GM18873 (cell line): ENCODE measurements around the gene PNMA8C.
"Not testable (repeated sequence)": the region's sequence is repeated elsewhere in the genome, so short reads cannot be mapped to it uniquely, and the experiment has no call there.

Source experiments
- ATAC-seq: cut with Tn5 transposase; IDR thresholded peaks from one replicate; pipeline ENCODE4 v1.9.1; 2021; ENCODE audit warnings: mild to moderate bottlenecking, moderate library complexity, moderate number of reproducible peaks; ENCODE audit not compliant: unreplicated experiment, low FRiP score

PNMA8C gene

GRCh38 chr19:46391296-46392251 is 37.2 kb downstream of the PNMA8C start:
- ATAC-seq, result no peak

DNA sequence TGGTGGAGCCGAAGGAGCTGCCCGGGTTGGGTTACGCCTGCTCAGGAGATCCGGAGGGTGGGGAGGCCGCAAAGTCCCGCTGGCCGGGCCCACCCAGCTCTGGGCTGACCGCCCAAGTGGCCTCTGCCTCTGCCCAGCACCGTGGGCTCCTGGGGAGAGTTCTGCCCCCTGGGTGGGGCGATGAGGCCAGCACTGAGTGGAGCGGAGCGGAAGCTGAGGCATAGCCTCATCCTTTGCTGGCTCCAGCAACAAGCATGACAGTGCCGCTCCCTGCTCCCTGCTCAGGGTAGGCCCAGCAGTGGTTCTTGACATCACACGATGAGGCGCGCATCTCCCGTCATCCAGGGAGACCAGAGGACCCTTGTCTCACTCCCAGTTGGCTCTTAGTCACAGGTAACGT is 37.9 kb downstream of the PNMA8C start:
- no peak for ATAC-seq

DNA sequence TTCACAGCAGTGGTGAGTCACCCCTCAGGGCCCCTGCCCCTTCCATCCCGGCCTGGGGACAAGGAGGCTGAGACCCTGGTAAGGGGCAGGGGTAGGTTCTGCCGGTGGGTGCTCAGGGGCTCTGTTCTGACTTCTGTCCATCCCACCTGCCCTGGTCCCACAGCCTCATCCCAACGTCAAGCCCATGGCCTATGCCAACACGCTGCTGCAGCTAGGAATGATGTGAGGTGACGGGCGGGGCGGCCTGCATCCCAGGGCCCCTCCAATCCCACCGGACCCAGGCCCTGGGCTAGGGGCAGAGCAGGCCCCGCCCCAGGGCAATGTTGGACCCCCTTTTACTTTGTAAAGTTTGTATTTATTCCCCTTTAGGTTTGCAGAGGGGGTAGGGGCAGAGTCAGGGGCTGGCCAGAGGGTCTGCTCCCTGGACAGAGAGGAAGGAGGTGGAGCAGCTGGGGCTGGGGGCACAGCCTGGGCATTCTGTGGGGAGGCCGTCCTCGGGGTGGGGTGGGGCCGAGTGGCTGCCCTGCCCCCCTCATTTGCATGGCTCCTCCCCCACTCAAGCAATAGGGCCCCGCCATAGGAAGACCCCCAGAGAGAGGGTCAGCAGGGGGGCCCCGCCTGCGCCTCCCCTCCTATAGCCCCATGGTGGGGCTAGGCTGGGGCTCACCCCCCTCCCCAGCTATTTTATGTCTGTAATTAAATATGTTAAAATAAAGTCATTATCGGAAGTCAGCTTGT is 38.4 kb downstream of the PNMA8C start:
- ATAC-seq, result no peak

DNA sequence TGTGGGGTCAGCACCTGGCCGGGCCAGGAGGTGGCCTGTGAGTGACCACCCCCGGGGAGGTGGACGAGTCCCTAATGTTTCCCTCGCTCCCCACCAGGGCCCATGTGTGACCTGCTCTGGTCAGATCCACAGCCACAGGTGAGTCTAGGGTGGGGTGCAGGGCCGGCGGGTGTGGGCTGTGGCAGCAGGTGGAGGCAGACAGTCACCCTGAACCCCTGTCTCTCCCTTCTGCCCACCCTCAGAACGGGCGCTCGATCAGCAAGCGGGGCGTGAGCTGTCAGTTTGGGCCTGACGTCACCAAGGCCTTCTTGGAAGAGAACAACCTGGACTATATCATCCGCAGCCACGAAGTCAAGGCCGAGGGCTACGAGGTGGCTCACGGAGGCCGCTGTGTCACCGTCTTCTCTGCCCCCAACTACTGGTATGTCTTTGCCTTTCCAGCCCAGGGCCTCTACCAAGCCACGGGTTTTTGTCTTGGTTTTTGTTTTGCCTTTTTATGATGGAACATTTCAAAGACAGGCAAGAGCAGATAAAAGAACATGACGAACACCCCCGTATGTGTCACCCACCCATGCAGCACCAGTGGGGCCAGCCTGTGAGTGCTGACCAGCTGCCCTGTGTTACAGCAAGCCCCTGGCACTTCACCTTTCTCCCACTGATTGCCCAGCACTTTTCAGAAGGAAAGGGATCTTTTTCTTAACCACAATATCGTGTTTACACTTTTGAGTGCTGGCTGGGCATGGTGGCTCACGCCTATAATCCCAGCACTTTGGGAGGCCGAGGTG is 40.2 kb downstream of the PNMA8C start:
- no peak for ATAC-seq

- ATAC-seq, result no peak
These were observed 41.0 kb downstream of the PNMA8C start for GRCh38 chr19:46387713-46388130.

- ATAC-seq, result no peak
These were observed 41.6 kb downstream of the PNMA8C start for GRCh38 chr19:46386996-46387712.

GRCh38 chr19:46386151-46386550 is 42.6 kb downstream of the PNMA8C start:
- ATAC-seq, result no peak

DNA sequence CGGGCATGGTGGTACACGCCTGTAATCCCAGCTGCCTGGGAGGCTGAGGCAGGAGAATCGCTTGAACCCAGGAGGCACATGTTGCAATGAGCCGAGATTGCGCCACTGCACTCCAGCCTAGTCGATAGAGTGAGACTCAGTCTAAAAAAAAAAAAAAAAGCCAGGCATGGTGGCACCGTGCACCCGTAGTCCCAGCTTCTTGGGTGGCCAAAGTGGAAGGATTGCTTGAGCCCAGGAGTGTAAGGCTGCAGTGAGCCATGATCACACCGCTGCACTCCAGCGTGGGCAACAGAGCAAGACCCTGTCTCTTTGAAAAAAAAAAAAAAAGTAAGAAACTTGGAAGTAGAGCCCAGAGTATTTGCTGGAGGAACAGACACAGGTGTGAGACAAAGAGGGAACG is 43.1 kb downstream of the PNMA8C start:
- ATAC-seq, result no peak

- ATAC-seq, result no peak
These were observed 44.3 kb downstream of the PNMA8C start for GRCh38 chr19:46384396-46384795.

DNA sequence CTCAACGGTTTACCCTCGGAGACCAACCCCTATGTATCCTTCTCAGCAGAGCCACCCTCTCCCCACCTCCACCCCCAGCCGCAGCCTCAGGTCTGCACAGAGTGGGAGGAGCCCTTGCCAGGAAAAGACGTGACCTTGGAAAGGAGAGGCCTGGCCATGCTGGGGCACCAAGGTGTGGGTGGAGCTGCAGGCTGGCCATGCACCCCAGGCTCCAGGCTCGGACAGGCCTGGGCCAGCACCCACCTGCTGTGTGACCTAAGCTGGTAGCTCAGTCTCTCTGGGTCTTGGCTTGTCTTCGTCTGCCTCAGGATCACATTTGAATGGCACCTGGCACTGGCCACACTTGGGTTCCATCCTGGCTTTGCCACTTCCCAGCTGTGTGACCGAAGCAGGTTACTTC is 44.9 kb downstream of the PNMA8C start:
- ATAC-seq, result no peak

DNA sequence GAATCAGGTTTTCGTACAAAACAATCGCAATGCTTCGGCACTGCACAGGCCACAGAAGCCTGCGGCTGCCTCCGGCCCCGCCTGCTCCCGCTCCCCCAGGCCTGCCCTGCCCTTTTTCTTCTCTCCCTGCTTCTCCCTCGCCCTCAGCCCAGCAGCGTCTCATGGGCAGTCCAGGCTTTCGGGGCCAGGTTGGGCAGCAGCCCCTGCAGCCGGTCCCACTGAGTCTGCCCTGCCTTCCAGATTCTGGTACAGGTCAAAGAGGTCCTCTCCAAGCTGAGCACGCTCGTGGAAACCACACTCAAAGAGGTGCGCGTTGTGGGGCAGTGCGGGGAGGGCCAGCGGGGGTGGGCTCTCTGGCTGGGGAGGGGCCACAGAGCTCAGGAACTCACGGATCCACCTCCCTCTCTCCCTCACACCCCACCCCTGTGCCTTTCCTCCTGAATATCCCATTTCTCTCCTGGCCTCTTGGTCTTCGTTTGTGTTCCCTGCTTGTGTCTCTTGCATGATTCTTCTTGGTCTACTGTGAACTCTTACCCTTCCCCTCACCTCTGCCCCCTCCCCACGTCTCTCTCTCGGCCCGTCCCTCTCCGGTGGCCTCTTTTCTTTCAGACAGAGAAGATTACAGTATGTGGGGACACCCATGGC is 45.4 kb downstream of the PNMA8C start:
- ATAC-seq, result no peak

- ATAC-seq, result no peak
These were observed 46.9 kb downstream of the PNMA8C start for GRCh38 chr19:46381756-46382345.

GRCh38 chr19:46381346-46381745 is 47.4 kb downstream of the PNMA8C start:
- ATAC-seq, result no peak

- no peak for ATAC-seq
These were observed 48.0 kb downstream of the PNMA8C start for GRCh38 chr19:46380690-46381089.

- no peak for ATAC-seq
These were observed 50.5 kb downstream of the PNMA8C start for GRCh38 chr19:46378268-46378667.

GRCh38 chr19:46376241-46377153 is 52.2 kb downstream of the PNMA8C start:
- ATAC-seq, result no peak

GRCh38 chr19:46375476-46376067 is 53.2 kb downstream of the PNMA8C start:
- not testable (repeated sequence) for ATAC-seq
